B cell (primary cell): Measurements from ENCODE around the gene NHLRC3. TPM values are rescaled to one million over a fixed set of nuclear protein-coding genes. Genes with fewer than 3 reads are reported as not detected.

Experiments used
- ATAC-seq: fragments of 200-7000 bp; cut with Tn5 transposase; one replicate; pipeline ENCODE4 v1.10.0; 2021; ENCODE audit warnings: low read depth, mild to moderate bottlenecking, moderate number of reproducible peaks, moderate library complexity
- CTCF ChIA-PET: fragments of 350-600 bp; sonication (Branson Sonifier 250); formaldehyde crosslinking; loops from one replicate; lab custom pipeline; 2021; ENCODE audit warnings: antibody characterized with exemption, inconsistent platforms; lab: Charles Lee
- POLR2A ChIA-PET: fragments of 350-600 bp; sonication (Branson Sonifier 250); formaldehyde crosslinking; loops from one replicate; lab custom pipeline; 2021; ENCODE audit warnings: antibody characterized with exemption; lab: Charles Lee
- DNase-seq: peaks from one replicate; pipeline ENCODE4 v3.0.0; 2013
- H2AFZ ChIP-seq: 2 replicates; pipeline ENCODE4 v1.6.1; 2012; ENCODE audit warnings: mild to moderate bottlenecking, low read depth, low read length; ENCODE audit not compliant: insufficient read depth, poor library complexity, severe bottlenecking
- H3K27ac ChIP-seq, 2 donors: 1 replicate in 1 of 2; 2 replicates in 1 of 2; pipeline ENCODE4 v1.5.1; 2012 to 2013; ENCODE audit warnings: low read length in 2 of 2, mild to moderate bottlenecking in 2 of 2, moderate library complexity in 1 of 2
- H3K27me3 ChIP-seq, 4 experiments: fragments of 200-600 bp in 1 of 4; sonication (generic) in 1 of 4; replicated peaks in 1 of 4; 1 replicate in 2 of 4; 2 replicates in 2 of 4; pipeline versions ENCODE4 v1.6.1 to v1.7.0; 2013 to 2016; ENCODE audit warnings: low read length in 3 of 4, mild to moderate bottlenecking in 2 of 4, mixed read lengths in 1 of 4, moderate library complexity in 1 of 4; ENCODE audit not compliant: insufficient read depth in 4 of 4, control insufficient read depth in 3 of 4; ENCODE audit errors: control extremely low read depth in 1 of 4
- H3K36me3 ChIP-seq, 2 experiments: replicated peaks in 1 of 2; 1 replicate in 1 of 2; 2 replicates in 1 of 2; pipeline versions ENCODE4 v1.6.1 to v1.7.1; 2013; ENCODE audit warnings: low read length in 1 of 2; ENCODE audit not compliant: insufficient read depth in 2 of 2, control insufficient read depth in 1 of 2; ENCODE audit errors: control extremely low read depth in 1 of 2, extremely low read depth in 1 of 2
- H3K4me1 ChIP-seq, 2 donors: fragments of 200-600 bp in 1 of 2; sonication (generic) in 1 of 2; 1 replicate in 1 of 2; 2 replicates in 1 of 2; pipeline versions ENCODE4 v1.5.1 to v1.6.1; 2013 to 2017; ENCODE audit warnings: low read length in 2 of 2; ENCODE audit not compliant: control insufficient read depth in 2 of 2, insufficient read depth in 2 of 2
- H3K4me2 ChIP-seq: replicated peaks from 2 replicates; pipeline ENCODE3; 2012; ENCODE audit warnings: mild to moderate bottlenecking, low read depth, low read length; ENCODE audit not compliant: poor library complexity, severe bottlenecking
- H3K4me3 ChIP-seq, 5 experiments: fragments of 200-600 bp in 1 of 5; sonication (generic) in 1 of 5; 1 replicate in 3 of 5; 2 replicates in 2 of 5; pipeline versions ENCODE4 v1.5.1 to v1.7.0; 2011 to 2016; ENCODE audit warnings: low read length in 4 of 5, mild to moderate bottlenecking in 4 of 5, low read depth in 2 of 5, control low read depth in 1 of 5, moderate library complexity in 1 of 5; ENCODE audit not compliant: insufficient read depth in 1 of 5; ENCODE audit errors: control extremely low read depth in 1 of 5, extremely low read depth in 1 of 5
- H3K79me2 ChIP-seq: fragments of 200-600 bp; sonication (generic); one replicate; pipeline ENCODE4 v1.6.0; 2016; ENCODE audit warnings: low read length; ENCODE audit not compliant: control insufficient read depth, insufficient read depth
- H3K9ac ChIP-seq: fragments of 200-600 bp; sonication (generic); 2 replicates; pipeline ENCODE4 v1.6.1; 2017; ENCODE audit warnings: mild to moderate bottlenecking, low read length, moderate library complexity
- H3K9me3 ChIP-seq, 3 donors: one replicate each; pipeline versions ENCODE4 v1.6.1 to v1.7.1; 2013; ENCODE audit warnings: low read length in 2 of 3; ENCODE audit not compliant: control insufficient read depth in 2 of 3, insufficient read depth in 1 of 3; ENCODE audit errors: control extremely low read depth in 1 of 3
- H4K20me1 ChIP-seq: 2 replicates; pipeline ENCODE4 v1.6.0; 2012; ENCODE audit warnings: mild to moderate bottlenecking, low read length; ENCODE audit not compliant: insufficient read depth, control insufficient read depth, poor library complexity, severe bottlenecking
- H3K27ac Mint-ChIP-seq: one replicate; pipeline ENCODE4 v1.8.0; 2021; ENCODE audit warnings: mixed read lengths
- H3K27me3 Mint-ChIP-seq: one replicate; pipeline ENCODE4 v1.8.0; 2021; ENCODE audit warnings: mixed read lengths
- H3K4me1 Mint-ChIP-seq: one replicate; pipeline ENCODE4 v1.8.0; 2021; ENCODE audit warnings: mixed read lengths
- H3K4me3 Mint-ChIP-seq: one replicate; pipeline ENCODE4 v1.8.0; 2021; ENCODE audit warnings: mixed read lengths
- H3K9me3 Mint-ChIP-seq: one replicate; pipeline ENCODE4 v1.8.0; 2022; ENCODE audit warnings: mixed read lengths; ENCODE audit not compliant: insufficient read depth
- EZH2 ChIP-seq: IDR thresholded peaks from 2 replicates; pipeline ENCODE4 v1.6.1; 2012; ENCODE audit warnings: borderline replicate concordance, low read depth, mild to moderate bottlenecking, moderate library complexity, low read length; ENCODE audit not compliant: insufficient read depth, poor library complexity, severe bottlenecking
- WGBS: methylation state at CpG from one replicate; pipeline ENCODE4 v1.1.5; 2013; ENCODE audit warnings: missing lambda C conversion rate; ENCODE audit not compliant: insufficient coverage; 5-methylcytosine and 5-hydroxymethylcytosine counted together
- intact Hi-C: fragments of 100-400 bp; cut with micrococcal nuclease; formaldehyde crosslinking; loops from one replicate; pipeline ENCODE4 v1.10.0; 2022
- polyA plus RNA-seq: library from polyadenylated mRNA; depleted of rRNA; stranded (reverse); fragments of >200 nt; gene quantifications from 2 replicates; pipeline ENCODE4 v1.2.3, GENCODE V29; 2012
- total RNA-seq, 2 donors: library from RNA; stranded (reverse); fragments of 120-200 nt in 1 of 2; gene quantifications; 1 replicate in 1 of 2; 2 replicates in 1 of 2; pipeline versions ENCODE4 v1.2.3 to v1.2.4, GENCODE V29; 2013 to 2022
- TF ChIP-seq, protein P1 (sequence below): fragments of 200-600 bp; IDR thresholded peaks from one replicate; pipeline ENCODE4 v1.8.0; 2022; ENCODE audit warnings: antibody characterized with exemption, mild to moderate bottlenecking

The NHLRC3 gene
- total and polyA plus RNA-seq, 2 donors (not counting 1 experiment from before 2014, with no cell fraction given), result 11.7 to 38.8 TPM

DNA sequence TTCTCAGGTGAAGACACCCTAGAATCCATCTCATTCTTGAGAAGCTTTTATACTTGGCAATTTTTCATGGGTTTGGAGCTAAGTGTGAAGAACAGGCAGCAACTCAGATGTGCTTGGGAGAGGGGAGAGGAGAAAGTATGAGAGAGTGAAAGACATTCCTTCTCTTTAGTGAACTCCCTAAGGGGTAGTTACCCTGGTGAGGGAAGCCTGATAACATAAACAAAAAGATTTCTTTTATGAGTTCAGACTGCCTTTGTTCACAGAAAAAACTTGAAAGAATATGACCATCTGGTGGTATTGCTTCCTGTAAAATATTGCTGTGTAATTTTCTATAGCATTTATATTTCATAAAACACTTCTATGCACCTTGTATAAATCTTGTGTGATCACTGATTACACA lies 47.6 kb upstream of the NHLRC3 start, which contains the start of gene STOML3:
Gene STOML3, minus strand, starts transcription at position 139 of the 400 bp plus-strand sequence. Its CDS starts 110 bp downstream, at position 29.
- no peak within 1 kb of the TSS for H3K4me3 Mint-ChIP-seq
- Histone ChIP-seq H4K20me1 (no peaks in the 10 kb centered on the region), H3K27me3 (no peaks in the 10 kb centered on the region), H3K4me3 (no peak within 1 kb of the TSS), H2AFZ (no peak within 1 kb of the TSS), H3K9me3 (no peaks in the 10 kb centered on the region), H3K4me1 (no peaks in the 10 kb centered on the region), H3K79me2 (no peaks in the 10 kb centered on the region), H3K9ac (no peak within 1 kb of the TSS), H3K27ac (no peak within 1 kb of the TSS), H3K36me3 (no peaks in the 10 kb centered on the region), H3K4me2 (no peak within 1 kb of the TSS)
- intact Hi-C loops, result no loop called here
- no peaks in the 10 kb centered on the region for H3K27me3 Mint-ChIP-seq
- H3K4me1 Mint-ChIP-seq, result no peaks in the 10 kb centered on the region
- TF ChIP-seq, protein P1, sequence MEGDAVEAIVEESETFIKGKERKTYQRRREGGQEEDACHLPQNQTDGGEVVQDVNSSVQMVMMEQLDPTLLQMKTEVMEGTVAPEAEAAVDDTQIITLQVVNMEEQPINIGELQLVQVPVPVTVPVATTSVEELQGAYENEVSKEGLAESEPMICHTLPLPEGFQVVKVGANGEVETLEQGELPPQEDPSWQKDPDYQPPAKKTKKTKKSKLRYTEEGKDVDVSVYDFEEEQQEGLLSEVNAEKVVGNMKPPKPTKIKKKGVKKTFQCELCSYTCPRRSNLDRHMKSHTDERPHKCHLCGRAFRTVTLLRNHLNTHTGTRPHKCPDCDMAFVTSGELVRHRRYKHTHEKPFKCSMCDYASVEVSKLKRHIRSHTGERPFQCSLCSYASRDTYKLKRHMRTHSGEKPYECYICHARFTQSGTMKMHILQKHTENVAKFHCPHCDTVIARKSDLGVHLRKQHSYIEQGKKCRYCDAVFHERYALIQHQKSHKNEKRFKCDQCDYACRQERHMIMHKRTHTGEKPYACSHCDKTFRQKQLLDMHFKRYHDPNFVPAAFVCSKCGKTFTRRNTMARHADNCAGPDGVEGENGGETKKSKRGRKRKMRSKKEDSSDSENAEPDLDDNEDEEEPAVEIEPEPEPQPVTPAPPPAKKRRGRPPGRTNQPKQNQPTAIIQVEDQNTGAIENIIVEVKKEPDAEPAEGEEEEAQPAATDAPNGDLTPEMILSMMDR, result no peak
- TF ChIP-seq EZH2, result no peak
- no peaks in the 10 kb centered on the region for H3K9me3 Mint-ChIP-seq
- DNase-seq (no peak), ATAC-seq (no peak)
- CTCF ChIA-PET, result interaction anchor here (0.7 kb wide), 1 partner anchor 1819 kb away, joined by 3 read pairs; no protein-coding TSS in a partner anchor
- POLR2A ChIA-PET, result no interaction called here
- no peak within 1 kb of the TSS for H3K27ac Mint-ChIP-seq

DNA sequence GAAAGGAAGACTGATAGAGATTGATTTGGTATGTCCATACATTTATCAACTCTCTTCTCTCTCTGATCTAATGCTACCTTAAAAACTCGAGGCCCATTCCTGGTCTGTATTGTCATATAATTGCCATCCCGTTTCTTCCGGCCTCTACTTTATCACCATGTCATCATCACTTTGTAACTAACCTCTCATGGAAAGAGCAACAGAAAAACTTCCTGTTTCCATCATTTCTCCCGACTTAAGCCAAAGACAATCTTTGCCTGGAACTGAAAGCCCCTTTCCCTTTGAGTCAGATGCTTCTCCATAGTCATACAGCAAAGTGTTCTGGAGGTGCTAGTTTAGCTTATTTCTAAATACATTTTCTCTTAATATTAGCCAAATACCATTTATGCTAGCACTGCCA lies 44.9 kb upstream of the NHLRC3 start:
- Mint-ChIP-seq H3K27me3 (no peaks in the 10 kb centered on the region), H3K4me3 (no peak overlapping the region), H3K9me3 (no peaks in the 10 kb centered on the region), H3K27ac (no peak overlapping the region), H3K4me1 (no peaks in the 10 kb centered on the region)
- ATAC-seq, result no peak
- no peaks in the 10 kb centered on the region for H3K9me3 ChIP-seq
- DNase-seq, result no peak
- CTCF ChIA-PET, result no interaction called here
- H2AFZ ChIP-seq, result no peak overlapping the region
- POLR2A ChIA-PET, result no interaction called here
- no peak overlapping the region for H3K9ac ChIP-seq
- H3K4me1 ChIP-seq, result no peaks in the 10 kb centered on the region
- WGBS, result 78% methylated on average over 4 of the region's 4 CpGs
- no peak overlapping the region for H3K27ac ChIP-seq
- TF ChIP-seq, protein P1, result no peak
- TF ChIP-seq EZH2, result no peak
- intact Hi-C loops, result no loop called here
- H3K4me3 ChIP-seq, result no peak overlapping the region
- no peaks in the 10 kb centered on the region for H3K36me3 ChIP-seq
- H3K27me3 ChIP-seq, result no peaks in the 10 kb centered on the region
- no peaks in the 10 kb centered on the region for H3K79me2 ChIP-seq
- H4K20me1 ChIP-seq, result no peaks in the 10 kb centered on the region
- H3K4me2 ChIP-seq, result no peak overlapping the region
